Measurements from ENCODE around the gene TRAK1. TPM values are rescaled to one million over a fixed set of nuclear protein-coding genes. Genes with fewer than 3 reads are reported as not detected.

The TRAK1 gene
- total RNA-seq, 2 experiments from 2014 or later = 62.5 to 88.3 TPM

- Histone ChIP-seq H3K4me3 (ENCODE audit: low read depth, low read length, poor library complexity, severe bottlenecking) (no peak overlapping the region), H3K36me3 (ENCODE audit: insufficient read depth, low read length) (peaks cover 28% of the 10 kb centered on the region), H3K4me2 (ENCODE audit: low read length) (peak overlapping the region; percentile 43), H2AFZ (ENCODE audit: low read length) (no peak overlapping the region), H3K79me2 (ENCODE audit: insufficient read depth, low read depth, low read length) (peaks cover 31% of the 10 kb centered on the region), H3K9me2 (ENCODE audit: insufficient read depth, low read length) (no peaks in the 10 kb centered on the region), H3K9me3 (ENCODE audit: low read length) (no peaks in the 10 kb centered on the region), H3K4me1 (ENCODE audit: insufficient read depth, low read length, poor library complexity, severe bottlenecking) (peaks cover 58% of the 10 kb centered on the region), H3K27ac (ENCODE audit: low read depth, low read length, poor library complexity, severe bottlenecking) (peak overlapping the region; percentile 22), H4K20me1 (ENCODE audit: insufficient read depth, low read length) (0 out of 2 replicates have a peak, but pooled peaks cover 15% of the 10 kb centered on the region)
- BruUV-seq (replicated peaks) = no TSS peak
- POLR2A ChIA-PET = interaction anchor here (0.7 to 3.4 kb wide), 5 partner anchors 11 to 217 kb away, joined by 3 to 24 read pairs (median 4); no protein-coding TSS in a partner anchor
- intact Hi-C loops (cut with micrococcal nuclease; ENCODE audit: unreplicated experiment) = loop anchor here (1.0 kb wide), 2 partner anchors 72 to 109 kb away; no protein-coding TSS in a partner anchor
- TF ChIP-seq EZH2phosphoT487 (IDR thresholded peaks at IDR 0.05; ENCODE audit: borderline replicate concordance, low read depth, low read length) = no peak
- peak; percentile 89 for TF ChIP-seq CTCF (conservative IDR thresholded peaks at IDR 0.05; ENCODE audit: low read length)
- peak; percentile 83 for DNase-seq (ENCODE audit: low spot score)
- CTCF ChIA-PET (ENCODE audit: unreplicated experiment) = interaction anchor here (0.7 to 4.6 kb wide), 5 partner anchors 10 to 111 kb away, joined by 3 to 36 read pairs (median 3); no protein-coding TSS in a partner anchor
Observed at GRCh38 chr3:42118762-42119361, 27.7 kb downstream of the TRAK1 start.

- ChIA-PET CTCF (ENCODE audit: unreplicated experiment) (interaction anchor here (0.7 to 4.6 kb wide), 5 partner anchors 9 to 110 kb away, joined by 3 to 36 read pairs (median 3); no protein-coding TSS in a partner anchor), POLR2A (interaction anchor here (0.7 to 3.4 kb wide), 9 partner anchors 8 to 218 kb away, joined by 3 to 24 read pairs (median 4); no protein-coding TSS in a partner anchor)
- Histone ChIP-seq H2AFZ (ENCODE audit: low read length) (no peak overlapping the region), H3K9me3 (ENCODE audit: low read length) (no peaks in the 10 kb centered on the region), H3K79me2 (ENCODE audit: insufficient read depth, low read depth, low read length) (peaks cover 38% of the 10 kb centered on the region; the same call in 1 of the 2 replicates), H3K4me2 (ENCODE audit: low read length) (peak overlapping the region; percentile 43; the same call in 1 of the 2 replicates), H3K27ac (ENCODE audit: low read depth, low read length, poor library complexity, severe bottlenecking) (peak overlapping the region; percentile 22), H3K4me3 (ENCODE audit: low read depth, low read length, poor library complexity, severe bottlenecking) (no peak overlapping the region), H3K4me1 (ENCODE audit: insufficient read depth, low read length, poor library complexity, severe bottlenecking) (peaks cover 57% of the 10 kb centered on the region), H4K20me1 (ENCODE audit: insufficient read depth, low read length) (0 out of 2 replicates have a peak, but pooled peaks cover 15% of the 10 kb centered on the region), H3K36me3 (ENCODE audit: insufficient read depth, low read length) (peaks cover 29% of the 10 kb centered on the region), H3K9me2 (ENCODE audit: insufficient read depth, low read length) (no peaks in the 10 kb centered on the region)
- intact Hi-C loops (cut with micrococcal nuclease; ENCODE audit: unreplicated experiment) = loop anchor here (1.0 kb wide), 1 partner anchor 72 kb away; no protein-coding TSS in a partner anchor
- DNase-seq (ENCODE audit: low spot score) = no peak
- BruUV-seq (replicated peaks) = no TSS peak
- TF ChIP-seq EZH2phosphoT487 (IDR thresholded peaks at IDR 0.05; ENCODE audit: borderline replicate concordance, low read depth, low read length) (no peak), CTCF (conservative IDR thresholded peaks at IDR 0.05; ENCODE audit: low read length) (no peak)
Observed at GRCh38 chr3:42119561-42120355, 28.6 kb downstream of the TRAK1 start.

All from OCI-LY7 (cell line).